ENCODE measurements around the gene TSEN54. TPM values are rescaled to one million over a fixed set of nuclear protein-coding genes. Genes with fewer than 3 reads are reported as not detected.

TSEN54 gene
- total RNA-seq, 2 experiments from 2014 or later: 57.4 to 69.8 TPM

DNA sequence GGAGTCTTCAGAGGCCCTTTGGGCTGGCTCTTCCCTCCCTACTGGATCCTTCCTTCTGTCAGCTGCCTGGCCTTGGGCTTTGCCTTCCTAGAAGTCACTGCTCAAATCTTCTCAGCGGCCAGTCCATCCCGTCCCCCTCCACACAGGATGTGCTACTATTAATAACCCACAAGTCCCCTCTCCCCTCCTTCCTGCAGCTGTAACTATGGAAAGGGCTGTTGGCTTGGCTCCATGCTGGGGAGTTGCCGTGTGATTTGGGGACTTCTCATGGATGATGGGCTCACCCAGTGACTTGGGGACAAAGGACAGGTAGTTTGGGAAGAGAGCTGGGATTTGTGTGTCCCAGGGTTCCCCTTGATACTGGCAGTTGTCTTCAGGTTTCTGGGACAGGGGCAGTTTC, 40.5 kb upstream of the TSEN54 start:
- ChIA-PET CTCF (ENCODE audit: unreplicated experiment) (no interaction called here), POLR2A (no interaction called here)
- intact Hi-C loops (cut with micrococcal nuclease; ENCODE audit: unreplicated experiment): no loop called here
- H3K79me2 ChIP-seq (ENCODE audit: insufficient read depth, low read depth, low read length): no peaks in the 10 kb centered on the region
- no peak overlapping the region for H3K27ac ChIP-seq (ENCODE audit: low read depth, low read length, poor library complexity, severe bottlenecking)
- H3K4me3 ChIP-seq (ENCODE audit: low read depth, low read length, poor library complexity, severe bottlenecking): no peak overlapping the region
- BruUV-seq (replicated peaks): no TSS peak
- no peak for DNase-seq (ENCODE audit: low spot score)
- H4K20me1 ChIP-seq (ENCODE audit: insufficient read depth, low read length): no peaks in the 10 kb centered on the region
- no peak overlapping the region for H2AFZ ChIP-seq (ENCODE audit: low read length)
- peaks cover 14% of the 10 kb centered on the region for H3K4me1 ChIP-seq (ENCODE audit: insufficient read depth, low read length, poor library complexity, severe bottlenecking)
- peaks cover 22% of the 10 kb centered on the region for H3K36me3 ChIP-seq (ENCODE audit: insufficient read depth, low read length)
- no peak overlapping the region for H3K4me2 ChIP-seq (ENCODE audit: low read length)
- no peak for TF ChIP-seq CTCF (conservative IDR thresholded peaks at IDR 0.05; ENCODE audit: low read length)
- H3K9me3 ChIP-seq (ENCODE audit: low read length): no peaks in the 10 kb centered on the region
- no peaks in the 10 kb centered on the region for H3K9me2 ChIP-seq (ENCODE audit: insufficient read depth, low read length)

DNA sequence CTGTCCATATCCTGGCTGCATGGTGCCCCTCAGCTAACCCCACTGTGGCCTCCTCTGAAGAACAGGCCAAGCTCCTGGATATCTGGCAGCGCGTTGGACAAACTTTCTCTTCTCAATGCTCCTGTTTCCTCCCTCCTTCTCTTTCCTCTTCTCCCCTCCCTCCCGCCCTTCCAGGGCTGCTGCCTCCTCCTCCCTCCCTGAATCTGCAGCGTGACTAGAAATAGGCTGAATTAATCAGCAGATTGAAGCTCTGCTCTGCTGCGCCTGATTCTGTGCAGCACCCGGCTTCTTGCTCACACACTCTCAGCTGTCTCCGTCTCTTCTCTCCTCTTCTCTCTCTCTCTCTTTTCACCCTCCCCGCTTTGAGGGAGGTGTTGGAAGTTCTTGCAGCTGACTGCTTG, 40.1 kb upstream of the TSEN54 start:
- Histone ChIP-seq H3K4me1 (ENCODE audit: insufficient read depth, low read length, poor library complexity, severe bottlenecking) (peaks cover 14% of the 10 kb centered on the region), H3K36me3 (ENCODE audit: insufficient read depth, low read length) (peaks cover 22% of the 10 kb centered on the region)

More for the DNA sequence above, 40.1 kb upstream of the TSEN54 start:
- no TSS peak for BruUV-seq (replicated peaks)
- no peak for DNase-seq (ENCODE audit: low spot score)
- no peak overlapping the region for H2AFZ ChIP-seq (ENCODE audit: low read length)
- no peaks in the 10 kb centered on the region for H3K9me2 ChIP-seq (ENCODE audit: insufficient read depth, low read length)
- TF ChIP-seq CTCF (conservative IDR thresholded peaks at IDR 0.05; ENCODE audit: low read length) (no peak), EZH2phosphoT487 (IDR thresholded peaks at IDR 0.05; ENCODE audit: borderline replicate concordance, low read depth, low read length) (no peak)
- H3K9me3 ChIP-seq (ENCODE audit: low read length): no peaks in the 10 kb centered on the region
- H3K4me3 ChIP-seq (ENCODE audit: low read depth, low read length, poor library complexity, severe bottlenecking): no peak overlapping the region
- no peak overlapping the region for H3K27ac ChIP-seq (ENCODE audit: low read depth, low read length, poor library complexity, severe bottlenecking)
- ChIA-PET POLR2A (no interaction called here), CTCF (ENCODE audit: unreplicated experiment) (no interaction called here)
- no peak overlapping the region for H3K4me2 ChIP-seq (ENCODE audit: low read length)
- no peaks in the 10 kb centered on the region for H4K20me1 ChIP-seq (ENCODE audit: insufficient read depth, low read length)
- no peaks in the 10 kb centered on the region for H3K79me2 ChIP-seq (ENCODE audit: insufficient read depth, low read depth, low read length)
- intact Hi-C loops (cut with micrococcal nuclease; ENCODE audit: unreplicated experiment): no loop called here

Data from OCI-LY7 (cell line).